Limb (tissue), 2 donors: Measurements from ENCODE around the gene RING1.
A peak's percentile ranks its signal among the peaks of the same experiment; 100 is the strongest.

Experiments
- DNase-seq, 2 donors: peaks; one replicate each; pipeline ENCODE4 v3.0.0-alpha.2; 2016; ENCODE audit errors: extremely low spot score in 2 of 2

Gene RING1

GRCh38 chr6:33192105-33192646, 16.1 kb upstream of the RING1 start, which contains the start of gene COL11A2:
Gene COL11A2 (minus strand): TSS chr6:33192467. CDS start chr6:33192240, 227 bp downstream.
- DNase-seq, result peak in 1 of 2 donors; percentile 67

GRCh38 chr6:33192671-33193602, 15.4 kb upstream of the RING1 start:
- DNase-seq, result peak; percentile 34 to 81

- no peak for DNase-seq
These were observed 14.7 kb upstream of the RING1 start for GRCh38 chr6:33193619-33194018.

- DNase-seq, result no peak
These were observed 13.8 kb upstream of the RING1 start for GRCh38 chr6:33194431-33194979.

- DNase-seq, result no peak
These were observed 12.8 kb upstream of the RING1 start for GRCh38 chr6:33195304-33196165.

- peak in 1 of 2 donors; percentile 71 for DNase-seq
These were observed 10.8 kb upstream of the RING1 start for GRCh38 chr6:33197431-33198048.

- no peak for DNase-seq
These were observed 10.0 kb upstream of the RING1 start for GRCh38 chr6:33198159-33198852.

- DNase-seq, result no peak
These were observed 9.4 kb upstream of the RING1 start for GRCh38 chr6:33198853-33199436.

GRCh38 chr6:33199687-33200218, 8.5 kb upstream of the RING1 start:
- DNase-seq, result no peak

GRCh38 chr6:33200219-33201146, 7.8 kb upstream of the RING1 start, which contains the start of the genes RXRB and SLC39A7:
Gene RXRB (minus strand): TSS chr6:33200665. CDS start chr6:33200476, 189 bp downstream.
Gene SLC39A7 (plus strand): TSS chr6:33200867. CDS start chr6:33201246, 379 bp downstream.
- peak; percentile 99 for DNase-seq

- DNase-seq, result no peak
These were observed 7.2 kb upstream of the RING1 start for GRCh38 chr6:33201147-33201545.

- no peak for DNase-seq
These were observed 6.4 kb upstream of the RING1 start for GRCh38 chr6:33201935-33202334.

GRCh38 chr6:33202799-33203198, 5.5 kb upstream of the RING1 start:
- DNase-seq, result no peak

- DNase-seq, result no peak
These were observed 4.7 kb upstream of the RING1 start for GRCh38 chr6:33203443-33204164.

- DNase-seq, result no peak
These were observed 4.2 kb upstream of the RING1 start for GRCh38 chr6:33204165-33204414.

GRCh38 chr6:33204415-33205190, 3.7 kb upstream of the RING1 start, which contains the start of gene HSD17B8:
Gene HSD17B8 (plus strand): TSS chr6:33204655. CDS start chr6:33204669, 14 bp downstream.
- DNase-seq, result peak; percentile 91 to 95
